ENCODE data around the gene CORO1C.

The CORO1C gene

GRCh38 chr12:108607981-108608600 lies 123.2 kb downstream of the CORO1C start:
- no peak for DNase-seq (ENCODE audit: low read depth)
- no peak overlapping the region for H3K4me3 ChIP-seq (ENCODE audit: low read depth, low read length)
- TF ChIP-seq CTCF (IDR thresholded peaks at IDR 0.05; ENCODE audit: control insufficient read depth, extremely low read depth, insufficient read depth) = no peak

- DNase-seq (ENCODE audit: low read depth) = no peak
- no peak overlapping the region for H3K4me3 ChIP-seq (ENCODE audit: low read depth, low read length)
- no peak for TF ChIP-seq CTCF (IDR thresholded peaks at IDR 0.05; ENCODE audit: control insufficient read depth, extremely low read depth, insufficient read depth)
Measured at GRCh38 chr12:108606492-108606891, 124.8 kb downstream of the CORO1C start.

- TF ChIP-seq CTCF (IDR thresholded peaks at IDR 0.05; ENCODE audit: control insufficient read depth, extremely low read depth, insufficient read depth) = no peak
- DNase-seq (ENCODE audit: low read depth) = no peak
- H3K4me3 ChIP-seq (ENCODE audit: low read depth, low read length) = no peak overlapping the region
Measured at GRCh38 chr12:108605690-108606406, 125.5 kb downstream of the CORO1C start.

GRCh38 chr12:108605000-108605689 lies 126.2 kb downstream of the CORO1C start:
- DNase-seq (ENCODE audit: low read depth) = no peak
- TF ChIP-seq CTCF (IDR thresholded peaks at IDR 0.05; ENCODE audit: control insufficient read depth, extremely low read depth, insufficient read depth) = no peak
- no peak overlapping the region for H3K4me3 ChIP-seq (ENCODE audit: low read depth, low read length)

- no peak for DNase-seq (ENCODE audit: low read depth)
- no peak overlapping the region for H3K4me3 ChIP-seq (ENCODE audit: low read depth, low read length)
- no peak for TF ChIP-seq CTCF (IDR thresholded peaks at IDR 0.05; ENCODE audit: control insufficient read depth, extremely low read depth, insufficient read depth)
Measured at GRCh38 chr12:108604208-108604941, 126.9 kb downstream of the CORO1C start.

GRCh38 chr12:108603743-108604142 lies 127.6 kb downstream of the CORO1C start:
- TF ChIP-seq CTCF (IDR thresholded peaks at IDR 0.05; ENCODE audit: control insufficient read depth, extremely low read depth, insufficient read depth) = no peak
- H3K4me3 ChIP-seq (ENCODE audit: low read depth, low read length) = no peak overlapping the region
- no peak for DNase-seq (ENCODE audit: low read depth)

Data from LNCaP clone FGC (cell line).